H9 (cell line): ENCODE data around the gene AQP12A. TPM values are rescaled to one million over a fixed set of nuclear protein-coding genes. Genes with fewer than 3 reads are reported as not detected.

ENCODE experiments used
- DNase-seq: peaks from one replicate; pipeline ENCODE4 v3.0.0-alpha.2; 2017
- H2AFZ ChIP-seq: one replicate; pipeline ENCODE4 v1.6.1; 2013; ENCODE audit warnings: mild to moderate bottlenecking, low read length, control low read depth, moderate library complexity
- H2AK5ac ChIP-seq: 2 replicates; pipeline ENCODE4 v1.6.1; 2013; ENCODE audit warnings: low read length, control low read depth, mixed read lengths; ENCODE audit not compliant: insufficient read length
- H2BK120ac ChIP-seq: one replicate; pipeline ENCODE4 v1.6.1; 2013; ENCODE audit warnings: low read depth, mild to moderate bottlenecking, low read length, control low read depth, inconsistent platforms; ENCODE audit not compliant: poor library complexity, severe bottlenecking
- H2BK12ac ChIP-seq: 2 replicates; pipeline ENCODE4 v1.6.1; 2013; ENCODE audit warnings: low read length, control low read depth, mixed read lengths, low read depth; ENCODE audit not compliant: insufficient read length
- H2BK15ac ChIP-seq: 2 replicates; pipeline ENCODE4 v1.6.1; 2013; ENCODE audit warnings: low read depth, low read length, control low read depth
- H2BK20ac ChIP-seq: one replicate; pipeline ENCODE4 v1.6.1; 2013; ENCODE audit warnings: low read depth, mild to moderate bottlenecking, low read length, control low read depth, inconsistent platforms; ENCODE audit not compliant: poor library complexity, severe bottlenecking
- H2BK5ac ChIP-seq: 2 replicates; pipeline ENCODE4 v1.6.1; 2013; ENCODE audit warnings: low read length, control low read depth, mixed read lengths; ENCODE audit not compliant: insufficient read length
- H3K14ac ChIP-seq: 2 replicates; pipeline ENCODE4 v1.6.1; 2013; ENCODE audit warnings: low read length, control low read depth; ENCODE audit not compliant: insufficient read depth
- H3K18ac ChIP-seq: 2 replicates; pipeline ENCODE4 v1.6.1; 2013; ENCODE audit warnings: low read depth, mild to moderate bottlenecking, mixed read lengths, low read length, control low read depth; ENCODE audit not compliant: insufficient read length
- H3K23ac ChIP-seq: 2 replicates; pipeline ENCODE4 v1.6.1; 2013; ENCODE audit warnings: low read length, control low read depth, mixed read lengths, low read depth; ENCODE audit not compliant: insufficient read length
- H3K23me2 ChIP-seq: 2 replicates; pipeline ENCODE4 v1.6.1; 2013; ENCODE audit warnings: low read depth, mild to moderate bottlenecking, mixed read lengths, low read length, control low read depth; ENCODE audit not compliant: insufficient read length, poor library complexity, severe bottlenecking
- H3K27ac ChIP-seq: 2 replicates; pipeline ENCODE4 v1.5.1; 2013; ENCODE audit warnings: low read length, control low read depth, mixed read lengths, low read depth; ENCODE audit not compliant: insufficient read length
- H3K27me3 ChIP-seq: 2 replicates; pipeline ENCODE4 v1.6.1; 2013; ENCODE audit warnings: low read length, control low read depth, inconsistent platforms; ENCODE audit not compliant: insufficient read depth
- H3K4ac ChIP-seq: 2 replicates; pipeline ENCODE4 v1.6.1; 2013; ENCODE audit warnings: low read depth, mild to moderate bottlenecking, control low read depth, inconsistent platforms, low read length, moderate library complexity
- H3K4me1 ChIP-seq: 2 replicates; pipeline ENCODE4 v1.6.1; 2013; ENCODE audit warnings: low read length, control low read depth, inconsistent platforms; ENCODE audit not compliant: insufficient read depth
- H3K4me2 ChIP-seq: 2 replicates; pipeline ENCODE4 v1.6.1; 2013; ENCODE audit warnings: low read length, control low read depth, mixed read lengths; ENCODE audit not compliant: insufficient read length, insufficient read depth
- H3K56ac ChIP-seq: 2 replicates; pipeline ENCODE4 v1.6.1; 2013; ENCODE audit warnings: low read depth, mild to moderate bottlenecking, mixed read lengths, low read length, control low read depth; ENCODE audit not compliant: insufficient read length
- H3K79me1 ChIP-seq: 2 replicates; pipeline ENCODE4 v1.6.1; 2013; ENCODE audit warnings: low read depth, mild to moderate bottlenecking, moderate library complexity, low read length, control low read depth, inconsistent platforms; ENCODE audit not compliant: insufficient read depth, poor library complexity, severe bottlenecking
- H3K79me2 ChIP-seq: 2 replicates; pipeline ENCODE4 v1.6.1; 2013; ENCODE audit warnings: low read length, control low read depth, inconsistent platforms; ENCODE audit not compliant: insufficient read depth
- H3K9ac ChIP-seq: 2 replicates; pipeline ENCODE4 v1.6.1; 2013; ENCODE audit warnings: low read length, control low read depth, mixed read lengths; ENCODE audit not compliant: insufficient read length; ENCODE audit errors: extremely low read depth
- H3K9me3 ChIP-seq: one replicate; pipeline ENCODE4 v1.6.1; 2013; ENCODE audit warnings: low read depth, low read length, inconsistent platforms; ENCODE audit not compliant: control insufficient read depth
- H3T11ph ChIP-seq: one replicate; pipeline ENCODE4 v1.6.1; 2013; ENCODE audit warnings: mild to moderate bottlenecking, low read length, control low read depth, inconsistent platforms
- H4K20me1 ChIP-seq: one replicate; pipeline ENCODE4 v1.6.1; 2013; ENCODE audit not compliant: control insufficient read depth, insufficient read length, insufficient read depth
- H4K5ac ChIP-seq: 2 replicates; pipeline ENCODE4 v1.6.1; 2013; ENCODE audit warnings: low read depth, mild to moderate bottlenecking, mixed read lengths, low read length, control low read depth; ENCODE audit not compliant: insufficient read length
- H4K8ac ChIP-seq: replicated peaks from 2 replicates; pipeline ENCODE4 v1.6.1; 2013; ENCODE audit warnings: low read length, control low read depth, mixed read lengths, low read depth; ENCODE audit not compliant: insufficient read length
- H4K91ac ChIP-seq: 2 replicates; pipeline ENCODE4 v1.6.1; 2013; ENCODE audit warnings: low read depth, mild to moderate bottlenecking, moderate library complexity, mixed read lengths, low read length, control low read depth; ENCODE audit not compliant: insufficient read length
- H3K27ac Mint-ChIP-seq, 3 experiments: 2 replicates in 2 of 3; 3 replicates in 1 of 3; pipeline ENCODE4 v1.8.0; 2020 to 2021; ENCODE audit warnings: mixed read lengths in 3 of 3, mild to moderate bottlenecking in 1 of 3, moderate library complexity in 1 of 3
- H3K27me3 Mint-ChIP-seq: 2 replicates; pipeline ENCODE4 v1.8.0; 2021; ENCODE audit warnings: low read depth, mild to moderate bottlenecking, moderate library complexity, mixed read lengths
- H3K36me3 Mint-ChIP-seq, 3 experiments: 2 replicates in 2 of 3; 3 replicates in 1 of 3; pipeline ENCODE4 v1.8.0; 2020 to 2021; ENCODE audit warnings: low read depth in 3 of 3, mixed read lengths in 3 of 3; ENCODE audit not compliant: insufficient read depth in 1 of 3
- H3K4me1 Mint-ChIP-seq, 2 experiments: 2 replicates each; pipeline ENCODE4 v1.8.0; 2020; ENCODE audit warnings: mixed read lengths in 2 of 2
- H3K4me3 Mint-ChIP-seq, 2 experiments: 2 replicates in 1 of 2; 3 replicates in 1 of 2; pipeline ENCODE4 v1.8.0; 2020 to 2021; ENCODE audit warnings: mild to moderate bottlenecking in 2 of 2, mixed read lengths in 2 of 2, moderate library complexity in 1 of 2
- H3K9me3 Mint-ChIP-seq, 2 experiments: 2 replicates in 1 of 2; 3 replicates in 1 of 2; pipeline ENCODE4 v1.8.0; 2020; ENCODE audit warnings: mild to moderate bottlenecking in 2 of 2, mixed read lengths in 2 of 2, moderate library complexity in 1 of 2
- WGBS: extraction: QIAGEN DNeasy Blood & Tissue Kit; methylation state at CpG from one replicate; pipeline ENCODE4 v1.1.7; 2013; ENCODE audit warnings: missing lambda C conversion rate, low lambda C conversion rate, mixed read lengths; ENCODE audit not compliant: insufficient read length; ENCODE audit errors: extremely low coverage; 5-methylcytosine and 5-hydroxymethylcytosine counted together
- total RNA-seq: library from RNA; stranded (reverse); gene quantifications from 2 replicates; pipeline ENCODE4 v1.2.1, GENCODE V29; 2021
- TF ChIP-seq, protein P1 (sequence below): fragments of 200-600 bp; sonication (generic); conservative IDR thresholded peaks from 3 replicates; pipeline ENCODE4 v1.8.0; 2021; ENCODE audit warnings: antibody characterized with exemption, mild to moderate bottlenecking

AQP12A gene
- total RNA-seq, 1 experiment from 2014 or later, result not detected

DNA sequence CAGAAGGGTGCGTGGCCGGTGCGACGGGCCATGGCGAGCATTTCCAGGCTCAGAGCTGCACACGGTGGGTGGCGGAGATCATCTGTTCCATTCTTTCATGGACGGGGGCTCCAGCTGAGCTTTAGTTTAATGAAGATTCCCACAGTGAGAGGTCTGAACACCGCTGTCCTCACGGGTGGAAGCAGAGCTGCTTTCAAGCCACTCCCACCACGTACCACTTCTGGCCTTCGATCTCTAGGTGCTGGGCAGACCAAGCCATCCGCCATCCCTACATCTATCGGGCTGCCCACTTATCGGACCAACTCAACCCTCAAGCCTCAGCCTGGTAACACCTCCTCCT lies 47.9 kb upstream of the AQP12A start:
- H3K9ac ChIP-seq, result no peak overlapping the region
- H4K20me1 ChIP-seq, result no peaks in the 10 kb centered on the region
- Mint-ChIP-seq H3K4me3 (no peak overlapping the region), H3K36me3 (no peaks in the 10 kb centered on the region; a peak in 1 of 7 replicates), H3K9me3 (no peaks in the 10 kb centered on the region; a peak in 3 of 5 replicates), H3K27me3 (peaks cover 37% of the 10 kb centered on the region), H3K27ac (no peak overlapping the region), H3K4me1 (peaks cover 5 to 8% of the 10 kb centered on the region in 2 experiments)
- H4K5ac ChIP-seq, result no peak overlapping the region
- no peak overlapping the region for H3K23ac ChIP-seq
- H3K4me1 ChIP-seq, result no peaks in the 10 kb centered on the region
- H2BK5ac ChIP-seq, result no peak overlapping the region
- no peak overlapping the region for H3K14ac ChIP-seq
- no peak overlapping the region for H4K8ac ChIP-seq
- H2AFZ ChIP-seq, result no peak overlapping the region
- H4K91ac ChIP-seq, result no peak overlapping the region
- no peak overlapping the region for H3K4ac ChIP-seq
- H3K56ac ChIP-seq, result no peak overlapping the region
- H2BK120ac ChIP-seq, result no peak overlapping the region
- WGBS, result no CpG with 5 or more reads among the region's 15 CpGs
- no peak overlapping the region for H2BK12ac ChIP-seq
- no peaks in the 10 kb centered on the region for H3K79me2 ChIP-seq
- H3K4me2 ChIP-seq, result no peak overlapping the region
- no peaks in the 10 kb centered on the region for H3K27me3 ChIP-seq
- no peak overlapping the region for H3K27ac ChIP-seq
- H3T11ph ChIP-seq, result no peak overlapping the region
- H3K18ac ChIP-seq, result no peak overlapping the region
- no peak overlapping the region for H2BK20ac ChIP-seq
- H3K79me1 ChIP-seq, result no peaks in the 10 kb centered on the region
- no peaks in the 10 kb centered on the region for H3K9me3 ChIP-seq
- no peaks in the 10 kb centered on the region for H3K23me2 ChIP-seq
- TF ChIP-seq, protein P1, sequence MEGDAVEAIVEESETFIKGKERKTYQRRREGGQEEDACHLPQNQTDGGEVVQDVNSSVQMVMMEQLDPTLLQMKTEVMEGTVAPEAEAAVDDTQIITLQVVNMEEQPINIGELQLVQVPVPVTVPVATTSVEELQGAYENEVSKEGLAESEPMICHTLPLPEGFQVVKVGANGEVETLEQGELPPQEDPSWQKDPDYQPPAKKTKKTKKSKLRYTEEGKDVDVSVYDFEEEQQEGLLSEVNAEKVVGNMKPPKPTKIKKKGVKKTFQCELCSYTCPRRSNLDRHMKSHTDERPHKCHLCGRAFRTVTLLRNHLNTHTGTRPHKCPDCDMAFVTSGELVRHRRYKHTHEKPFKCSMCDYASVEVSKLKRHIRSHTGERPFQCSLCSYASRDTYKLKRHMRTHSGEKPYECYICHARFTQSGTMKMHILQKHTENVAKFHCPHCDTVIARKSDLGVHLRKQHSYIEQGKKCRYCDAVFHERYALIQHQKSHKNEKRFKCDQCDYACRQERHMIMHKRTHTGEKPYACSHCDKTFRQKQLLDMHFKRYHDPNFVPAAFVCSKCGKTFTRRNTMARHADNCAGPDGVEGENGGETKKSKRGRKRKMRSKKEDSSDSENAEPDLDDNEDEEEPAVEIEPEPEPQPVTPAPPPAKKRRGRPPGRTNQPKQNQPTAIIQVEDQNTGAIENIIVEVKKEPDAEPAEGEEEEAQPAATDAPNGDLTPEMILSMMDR, result no peak
- H2AK5ac ChIP-seq, result no peak overlapping the region
- no peak for DNase-seq
- H2BK15ac ChIP-seq, result no peak overlapping the region
